Endothelial cell of umbilical vein (primary cell): ENCODE results near the gene ASZ1.

ENCODE experiments used
- EZH2 ChIP-seq: IDR thresholded peaks from 2 replicates; pipeline ENCODE4 v1.6.1; 2012; ENCODE audit warnings: borderline replicate concordance, low read depth, mild to moderate bottlenecking, moderate library complexity, low read length, inconsistent platforms; ENCODE audit not compliant: severe bottlenecking
- MYC ChIP-seq: IDR thresholded peaks from one replicate; pipeline ENCODE4 v1.6.1; 2011; ENCODE audit warnings: mild to moderate bottlenecking, low read depth, low read length
- POLR2A ChIP-seq: IDR thresholded peaks from 2 replicates; pipeline ENCODE4 v1.6.1; 2012; ENCODE audit warnings: low read depth, mild to moderate bottlenecking, control low read depth, low read length
- POLR2AphosphoS5 ChIP-seq: IDR thresholded peaks from 2 replicates; pipeline ENCODE4 v1.6.1; 2012; ENCODE audit warnings: low read depth, mild to moderate bottlenecking, control low read depth, low read length, moderate library complexity; ENCODE audit not compliant: insufficient read depth
- TF ChIP-seq, protein P1 (sequence below), 2 donors: IDR thresholded peaks; 1 replicate in 1 of 2; 2 replicates in 1 of 2; pipeline ENCODE4 v1.5.1; 2011; ENCODE audit warnings: low read length in 2 of 2, mild to moderate bottlenecking in 2 of 2, moderate library complexity in 2 of 2, control low read depth in 1 of 2, inconsistent platforms in 1 of 2, low read depth in 1 of 2; ENCODE audit not compliant: insufficient read depth in 1 of 2; ENCODE audit errors: extremely low read depth in 1 of 2
- TF ChIP-seq, protein P2 (sequence below): IDR thresholded peaks from 2 replicates; pipeline ENCODE4 v1.6.1; 2011; ENCODE audit not compliant: insufficient read depth, insufficient read length

GRCh38 chr7:117349570-117349969, 77.7 kb downstream of the ASZ1 start:
- TF ChIP-seq, protein P1, sequence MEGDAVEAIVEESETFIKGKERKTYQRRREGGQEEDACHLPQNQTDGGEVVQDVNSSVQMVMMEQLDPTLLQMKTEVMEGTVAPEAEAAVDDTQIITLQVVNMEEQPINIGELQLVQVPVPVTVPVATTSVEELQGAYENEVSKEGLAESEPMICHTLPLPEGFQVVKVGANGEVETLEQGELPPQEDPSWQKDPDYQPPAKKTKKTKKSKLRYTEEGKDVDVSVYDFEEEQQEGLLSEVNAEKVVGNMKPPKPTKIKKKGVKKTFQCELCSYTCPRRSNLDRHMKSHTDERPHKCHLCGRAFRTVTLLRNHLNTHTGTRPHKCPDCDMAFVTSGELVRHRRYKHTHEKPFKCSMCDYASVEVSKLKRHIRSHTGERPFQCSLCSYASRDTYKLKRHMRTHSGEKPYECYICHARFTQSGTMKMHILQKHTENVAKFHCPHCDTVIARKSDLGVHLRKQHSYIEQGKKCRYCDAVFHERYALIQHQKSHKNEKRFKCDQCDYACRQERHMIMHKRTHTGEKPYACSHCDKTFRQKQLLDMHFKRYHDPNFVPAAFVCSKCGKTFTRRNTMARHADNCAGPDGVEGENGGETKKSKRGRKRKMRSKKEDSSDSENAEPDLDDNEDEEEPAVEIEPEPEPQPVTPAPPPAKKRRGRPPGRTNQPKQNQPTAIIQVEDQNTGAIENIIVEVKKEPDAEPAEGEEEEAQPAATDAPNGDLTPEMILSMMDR (IDR thresholded peaks at IDR 0.05; ENCODE audit: extremely low read depth in 1 of 2, insufficient read depth in 1 of 2, low read depth in 1 of 2, low read length in 2 of 2): no peak
- TF ChIP-seq POLR2A (no peak), MYC (no peak), POLR2AphosphoS5 (no peak), EZH2 (no peak)
- TF ChIP-seq, protein P2, sequence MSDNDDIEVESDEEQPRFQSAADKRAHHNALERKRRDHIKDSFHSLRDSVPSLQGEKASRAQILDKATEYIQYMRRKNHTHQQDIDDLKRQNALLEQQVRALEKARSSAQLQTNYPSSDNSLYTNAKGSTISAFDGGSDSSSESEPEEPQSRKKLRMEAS: no peak
